GM18499 (cell line): ENCODE results near the gene APP.
"Not testable (repeated sequence)": the region's sequence is repeated elsewhere in the genome, so short reads cannot be mapped to it uniquely, and the experiment has no call there.

ENCODE experiments used
- ATAC-seq: cut with Tn5 transposase; IDR thresholded peaks from one replicate; pipeline ENCODE4 v1.9.1; 2021; ENCODE audit warnings: moderate number of reproducible peaks; ENCODE audit not compliant: insufficient read depth, unreplicated experiment

The APP gene

DNA sequence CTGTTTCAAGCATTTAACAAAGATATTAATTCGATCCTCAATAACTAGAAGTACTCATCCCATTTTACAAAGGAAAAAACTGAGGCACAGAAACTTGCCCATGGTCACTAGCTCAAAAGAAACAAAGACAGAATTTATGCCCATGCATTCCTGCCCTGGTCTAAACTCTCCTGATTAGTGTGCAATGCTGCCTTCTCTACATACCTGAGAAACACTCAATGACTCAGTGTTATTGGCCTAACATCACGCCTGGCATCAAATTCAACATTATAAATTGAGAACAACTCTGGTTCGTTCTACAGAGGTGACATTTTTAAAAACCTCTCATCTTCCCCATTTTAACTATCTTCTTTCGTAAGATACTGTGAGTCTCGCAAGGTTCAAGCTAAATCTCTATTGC is 5.2 kb downstream of the APP start:
- no peak for ATAC-seq

- ATAC-seq = no peak
Measured at GRCh38 chr21:26164311-26164710, 6.3 kb downstream of the APP start.

GRCh38 chr21:26162081-26162480 is 8.5 kb downstream of the APP start:
- no peak for ATAC-seq

DNA sequence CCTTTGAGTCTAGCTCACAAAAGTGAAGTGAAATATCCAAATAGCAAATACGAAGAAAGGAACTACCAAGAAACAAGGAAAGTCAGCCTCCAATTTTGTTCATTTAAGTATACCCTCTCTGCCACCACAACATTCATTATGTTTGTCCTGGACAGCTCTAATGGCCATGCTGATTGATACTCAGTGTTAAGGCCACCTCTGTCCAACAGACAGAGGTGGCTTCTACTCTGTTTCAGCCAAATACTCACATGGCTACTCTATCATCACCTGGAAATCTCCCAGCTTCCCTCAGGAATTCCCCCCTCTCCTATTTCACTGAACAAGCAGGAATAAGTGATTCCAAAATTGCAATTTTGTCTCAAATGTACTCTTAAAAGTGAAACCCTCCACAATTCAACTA is 10.7 kb downstream of the APP start:
- ATAC-seq = no peak

- no peak for ATAC-seq
Measured at GRCh38 chr21:26157801-26158200, 12.8 kb downstream of the APP start.

GRCh38 chr21:26154753-26155152 is 15.8 kb downstream of the APP start:
- ATAC-seq = no peak

DNA sequence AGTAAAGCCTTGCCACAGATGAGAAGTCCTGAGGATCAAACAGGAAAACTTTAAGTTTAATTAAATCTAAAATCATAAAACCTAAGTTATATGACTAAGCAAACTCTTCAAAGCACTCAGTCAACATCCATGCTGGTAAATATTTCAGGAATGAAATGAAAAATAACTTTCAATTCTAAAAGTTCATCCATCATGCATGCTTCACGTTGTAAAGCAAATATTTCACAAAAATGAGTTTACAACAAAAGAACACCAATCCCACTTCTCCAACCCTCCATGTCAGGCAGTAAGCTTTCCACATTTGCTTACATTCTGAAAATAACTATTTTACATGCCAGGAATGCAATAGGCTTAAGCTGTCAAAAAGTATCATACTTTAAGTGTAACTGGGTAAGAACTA is 16.8 kb downstream of the APP start:
- ATAC-seq = no peak

- no peak for ATAC-seq
Measured at GRCh38 chr21:26148840-26149354, 21.7 kb downstream of the APP start.

DNA sequence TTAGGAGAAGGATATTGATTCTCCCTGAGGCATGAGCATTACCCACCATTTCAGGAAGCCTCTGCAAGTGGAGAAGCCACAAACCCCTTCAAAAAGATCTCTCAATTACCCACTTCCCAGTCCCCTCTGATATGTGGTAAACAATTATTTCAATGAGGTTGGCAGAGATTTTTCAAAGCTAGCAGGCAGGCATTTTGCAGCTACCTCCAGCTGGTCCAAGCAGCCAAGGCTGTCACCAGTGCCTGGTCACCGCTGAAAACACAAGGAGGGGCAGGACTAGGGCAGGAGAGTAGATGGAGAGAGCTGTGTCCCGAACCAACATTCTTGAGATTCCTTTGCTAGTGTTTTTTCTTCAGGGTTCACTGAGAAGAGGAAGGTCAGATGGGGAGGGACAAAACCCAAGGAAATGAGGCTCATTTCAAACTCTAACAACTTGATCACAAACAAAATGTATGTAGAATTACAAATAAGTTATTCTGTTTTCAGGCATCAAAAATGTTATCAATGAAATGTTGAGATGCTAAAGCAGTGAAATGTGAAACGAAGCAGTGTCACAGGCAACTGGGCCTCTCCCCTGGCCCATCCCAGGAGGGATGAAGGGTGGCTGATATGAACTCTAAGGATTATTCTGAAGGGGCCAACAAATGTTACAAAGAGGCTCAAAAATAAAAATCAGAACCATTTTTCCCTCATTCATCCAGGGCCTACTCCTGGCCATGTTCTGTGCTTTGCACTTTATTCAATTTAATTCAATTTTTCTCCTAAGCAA is 22.3 kb downstream of the APP start:
- ATAC-seq = no peak

- ATAC-seq = no peak
Measured at GRCh38 chr21:26147535-26147934, 23.0 kb downstream of the APP start.

DNA sequence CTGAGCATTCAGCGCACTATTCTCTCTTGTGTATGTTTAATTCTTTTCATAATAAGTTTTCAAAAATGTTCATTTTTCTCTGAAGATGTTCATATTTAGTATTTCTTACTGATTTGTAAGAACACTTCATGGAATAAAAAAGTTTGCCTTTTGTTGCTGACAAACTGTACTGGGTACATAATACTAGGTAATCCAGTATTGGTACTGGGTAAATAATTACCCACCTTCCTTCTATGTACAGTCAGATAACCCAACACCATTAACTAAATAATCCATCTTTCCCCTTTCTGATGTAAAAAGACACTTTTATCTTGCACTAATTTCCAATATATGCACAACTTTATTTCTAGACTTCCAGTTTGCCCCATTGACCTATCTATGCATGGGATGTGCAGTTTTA is 23.9 kb downstream of the APP start:
- no peak for ATAC-seq

DNA sequence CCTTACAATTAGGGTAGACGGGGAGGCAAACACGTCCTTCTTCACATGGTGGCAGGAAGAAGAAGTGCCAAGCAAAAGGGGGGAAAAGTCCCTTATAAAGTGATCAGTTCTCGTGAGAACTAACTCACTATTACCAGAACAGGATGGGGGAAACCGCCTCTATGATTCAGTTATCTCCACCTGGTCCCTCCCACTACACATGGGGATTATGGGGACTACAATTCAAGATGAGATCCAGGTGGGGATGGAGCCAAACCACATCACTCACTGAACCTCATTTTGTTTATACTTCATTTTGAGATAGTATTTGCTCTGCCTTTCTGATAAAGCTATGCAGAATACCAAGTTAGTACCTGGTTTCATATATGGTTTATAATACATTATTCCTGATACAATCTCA is 26.5 kb downstream of the APP start:
- ATAC-seq = no peak

GRCh38 chr21:26142363-26142762 is 28.2 kb downstream of the APP start:
- ATAC-seq = no peak

GRCh38 chr21:26140926-26141325 is 29.6 kb downstream of the APP start:
- ATAC-seq = no peak

DNA sequence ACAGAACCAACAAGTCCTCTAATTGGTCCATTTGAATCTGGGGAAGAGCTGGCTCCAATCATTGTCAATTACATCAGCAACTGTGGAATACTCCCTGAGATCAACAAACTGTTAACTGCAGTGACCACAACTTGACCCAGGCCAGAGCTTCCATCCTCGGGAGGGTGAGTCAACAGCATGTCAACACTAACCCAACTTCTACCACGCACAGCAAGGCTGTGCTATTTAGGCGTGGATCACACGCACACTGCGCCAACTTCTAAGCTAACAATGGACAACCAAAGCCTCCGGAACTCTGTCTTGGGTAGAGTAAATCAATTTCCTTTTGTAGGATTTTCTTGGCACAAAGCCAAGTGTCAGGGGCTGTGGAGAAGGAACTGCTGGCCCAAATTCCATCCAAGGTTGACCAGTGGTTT is 30.4 kb downstream of the APP start:
- ATAC-seq = no peak

DNA sequence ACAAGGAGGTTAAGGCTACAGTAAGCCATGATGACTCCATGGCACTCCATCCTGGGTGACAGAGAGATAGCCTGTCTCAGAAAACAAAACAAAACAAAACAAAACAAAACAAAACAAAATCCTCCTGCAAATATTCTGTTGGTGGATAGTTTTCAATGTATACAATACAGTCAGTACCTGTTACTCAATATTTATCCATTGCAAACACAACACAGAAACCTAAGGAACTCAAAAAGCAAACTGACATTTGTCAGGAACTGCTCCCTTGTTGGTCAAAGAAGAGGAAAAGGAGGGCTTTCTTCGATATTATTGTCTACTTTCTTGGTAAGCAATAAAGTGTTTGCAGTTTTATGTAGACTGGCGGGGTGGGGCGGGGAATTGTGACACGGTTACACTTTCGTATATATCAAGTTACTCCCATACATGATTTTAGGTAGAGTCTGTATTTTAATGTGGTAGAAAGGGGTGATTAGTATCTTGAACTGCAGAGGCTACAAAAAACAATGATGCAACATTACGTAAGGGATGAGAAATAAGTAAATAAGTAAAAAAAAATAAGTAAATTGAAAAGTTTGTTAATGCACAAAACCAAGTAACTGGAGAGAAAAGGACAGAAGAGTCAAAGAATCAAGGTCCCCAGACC is 31.8 kb downstream of the APP start:
- no peak for ATAC-seq

DNA sequence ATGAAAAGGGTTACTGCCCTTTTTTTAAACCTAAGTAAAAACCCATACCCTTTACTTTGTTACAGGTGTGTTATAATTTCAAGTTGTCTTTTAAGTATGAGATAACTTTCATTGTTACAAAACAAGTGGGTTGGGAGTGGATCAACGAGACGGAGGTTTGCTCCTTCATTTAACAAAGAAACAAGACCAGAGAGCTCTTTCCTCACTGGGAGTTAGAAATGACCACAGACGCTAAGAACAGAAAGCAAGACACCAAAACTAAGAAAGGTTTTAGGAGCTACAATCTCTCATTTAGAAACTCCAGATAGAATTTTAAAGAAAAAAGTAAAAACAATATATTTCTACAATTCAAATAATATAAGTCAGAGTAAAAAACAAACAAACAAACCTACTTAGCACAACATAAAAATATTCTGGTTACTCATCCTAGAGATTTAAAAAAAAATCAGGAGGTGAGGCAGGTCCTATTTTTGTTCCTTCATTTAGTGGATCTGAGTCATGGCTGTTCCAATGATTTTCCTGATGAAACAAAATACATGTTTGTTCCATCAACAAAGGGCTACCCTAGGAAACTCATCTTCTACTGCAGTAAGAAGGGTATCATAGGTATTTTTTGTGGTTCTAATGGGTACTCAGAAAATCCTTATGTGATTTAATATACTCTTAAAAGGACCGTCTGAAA is 33.0 kb downstream of the APP start:
- ATAC-seq = no peak

- ATAC-seq = peak; percentile 97
Measured at GRCh38 chr21:26136671-26137070, 33.9 kb downstream of the APP start.

DNA sequence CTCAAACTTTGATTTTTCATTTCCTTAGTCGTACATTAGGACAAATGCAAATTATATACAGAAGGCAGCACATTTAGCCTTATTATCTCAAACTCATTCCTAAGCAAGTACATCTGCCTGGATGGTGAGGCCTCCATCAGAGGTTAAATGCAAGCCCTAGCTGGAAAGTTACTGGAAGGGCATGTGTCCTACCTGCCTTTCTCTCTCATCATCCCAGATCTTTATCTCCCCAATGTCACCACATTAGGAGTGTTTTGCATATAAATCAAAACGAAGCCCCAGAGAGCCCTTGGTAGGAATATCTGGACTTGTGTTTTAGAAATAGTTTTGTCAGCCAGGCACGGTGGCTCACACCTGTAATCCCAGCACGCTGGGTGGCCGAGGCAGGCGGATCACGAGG is 35.0 kb downstream of the APP start:
- no peak for ATAC-seq

DNA sequence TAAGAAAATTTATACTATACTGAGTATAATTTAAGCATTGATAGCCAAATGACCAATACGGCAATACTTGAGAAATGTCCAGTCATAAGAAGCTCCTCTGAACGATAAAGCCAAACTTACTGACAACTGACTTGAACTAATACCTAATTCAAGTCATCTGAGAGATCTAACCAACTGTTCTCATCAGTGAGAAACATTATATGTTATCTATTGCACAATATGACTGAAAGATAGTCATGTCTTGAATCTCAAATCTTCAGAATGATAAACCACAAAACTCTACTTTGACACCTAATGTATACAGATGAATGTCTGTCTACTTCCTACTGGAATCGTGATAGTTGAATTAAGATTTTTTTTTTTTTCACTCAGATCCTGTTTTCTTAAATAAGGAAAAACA is 39.0 kb downstream of the APP start:
- ATAC-seq = no peak

DNA sequence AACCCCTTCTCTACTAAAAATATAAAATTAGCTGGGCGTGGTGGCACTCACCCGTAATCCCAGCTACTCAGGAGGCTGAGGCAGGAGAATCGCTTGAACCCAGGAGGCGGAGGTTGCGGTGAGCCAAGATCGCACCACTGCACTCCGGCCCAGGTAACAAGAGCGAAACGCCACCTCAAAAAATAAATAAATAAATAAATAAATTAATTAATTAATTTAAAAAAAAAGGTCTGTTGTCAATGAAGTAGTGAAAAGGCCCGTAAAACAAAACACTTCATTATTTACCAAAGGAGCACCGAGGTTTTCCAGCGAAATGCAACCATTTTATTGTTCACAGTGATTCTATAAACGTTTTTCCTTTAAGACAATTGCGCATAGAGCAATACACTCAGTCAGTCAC is 39.5 kb downstream of the APP start:
- ATAC-seq = not testable (repeated sequence)
